Activated T-cell treated with anti-CD3 and anti-CD28 coated beads, Interleukin-2, amount 50 U/mL, for 24 hours (primary cell): ENCODE data around the gene MYO10.

ENCODE experiments used
- DNase-seq: peaks from one replicate; pipeline ENCODE4 v3.0.0-alpha.2; 2020
- H3K27ac Mint-ChIP-seq: 2 replicates; pipeline ENCODE4 v1.8.0; 2020; ENCODE audit warnings: mild to moderate bottlenecking, mixed read lengths
- H3K27me3 Mint-ChIP-seq: 2 replicates; pipeline ENCODE4 v1.8.0; 2020; ENCODE audit warnings: mixed read lengths
- H3K36me3 Mint-ChIP-seq: 2 replicates; pipeline ENCODE4 v1.8.0; 2020; ENCODE audit warnings: low read depth, mixed read lengths
- H3K4me1 Mint-ChIP-seq: 2 replicates; pipeline ENCODE4 v1.8.0; 2020; ENCODE audit warnings: low read depth, mixed read lengths
- H3K4me3 Mint-ChIP-seq: 2 replicates; pipeline ENCODE4 v1.8.0; 2020; ENCODE audit warnings: mild to moderate bottlenecking, moderate library complexity, mixed read lengths
- H3K9me3 Mint-ChIP-seq: 2 replicates; pipeline ENCODE4 v1.8.0; 2020; ENCODE audit warnings: mixed read lengths

Gene MYO10

GRCh38 chr5:16957304-16958196 lies 21.5 kb upstream of the MYO10 start:
- Mint-ChIP-seq H3K27ac (no peak overlapping the region), H3K4me1 (no peaks in the 10 kb centered on the region), H3K36me3 (no peaks in the 10 kb centered on the region), H3K27me3 (peaks cover 3% of the 10 kb centered on the region), H3K9me3 (no peaks in the 10 kb centered on the region), H3K4me3 (no peak overlapping the region)
- no peak for DNase-seq

DNA sequence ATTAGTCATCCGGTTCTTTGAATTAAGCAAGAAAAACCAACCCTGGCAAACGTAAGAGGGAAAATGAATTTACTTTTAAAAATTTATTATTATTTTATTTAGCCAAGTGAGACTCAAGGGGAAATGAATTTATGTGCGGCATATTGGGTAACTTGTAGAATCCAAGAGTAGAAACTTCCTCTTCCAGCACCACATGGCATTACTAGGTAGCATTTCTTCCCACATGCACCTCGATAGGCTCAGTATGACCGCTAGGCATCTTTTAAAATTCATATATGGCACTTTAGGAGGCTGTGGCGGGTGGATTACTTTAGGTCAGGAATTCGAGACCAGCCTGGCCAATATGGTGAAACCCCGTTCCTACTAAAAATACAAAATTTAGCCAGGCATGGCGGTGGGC lies 17.6 kb upstream of the MYO10 start:
- H3K9me3 Mint-ChIP-seq: no peaks in the 10 kb centered on the region
- no peaks in the 10 kb centered on the region for H3K36me3 Mint-ChIP-seq
- no peak overlapping the region for H3K4me3 Mint-ChIP-seq
- H3K27ac Mint-ChIP-seq: no peak overlapping the region
- peaks cover 3% of the 10 kb centered on the region for H3K27me3 Mint-ChIP-seq
- DNase-seq: no peak
- no peaks in the 10 kb centered on the region for H3K4me1 Mint-ChIP-seq

GRCh38 chr5:16952968-16953671 lies 17.0 kb upstream of the MYO10 start:
- peaks cover 6% of the 10 kb centered on the region for H3K27me3 Mint-ChIP-seq
- no peaks in the 10 kb centered on the region for H3K4me1 Mint-ChIP-seq
- no peak for DNase-seq
- peaks cover 3% of the 10 kb centered on the region for H3K9me3 Mint-ChIP-seq
- no peak overlapping the region for H3K4me3 Mint-ChIP-seq
- no peaks in the 10 kb centered on the region for H3K36me3 Mint-ChIP-seq
- H3K27ac Mint-ChIP-seq: no peak overlapping the region

DNA sequence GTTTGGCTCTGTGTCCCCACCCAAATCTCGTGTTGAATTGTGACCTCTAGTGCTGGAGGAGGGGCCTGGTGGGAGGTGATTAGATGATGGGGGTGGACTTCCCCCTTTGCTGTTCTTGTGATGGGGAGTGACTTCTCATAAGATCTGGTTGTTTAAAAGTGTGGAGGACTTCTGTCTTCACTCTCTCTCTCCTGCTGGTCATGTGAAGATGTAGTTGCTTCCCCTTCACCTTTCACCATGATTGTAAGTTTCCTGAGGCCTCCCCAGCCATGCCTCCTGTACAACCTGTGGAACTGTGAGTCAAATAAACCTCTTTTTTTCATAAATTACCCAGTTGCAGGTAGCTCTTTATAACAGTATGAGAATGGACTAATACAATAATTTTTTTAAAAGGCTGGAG lies 10.6 kb upstream of the MYO10 start:
- Mint-ChIP-seq H3K4me3 (no peak overlapping the region), H3K9me3 (peaks cover 23% of the 10 kb centered on the region), H3K27me3 (peaks cover 7% of the 10 kb centered on the region), H3K4me1 (no peaks in the 10 kb centered on the region), H3K27ac (no peak overlapping the region), H3K36me3 (peaks cover 2% of the 10 kb centered on the region)
- DNase-seq: no peak

DNA sequence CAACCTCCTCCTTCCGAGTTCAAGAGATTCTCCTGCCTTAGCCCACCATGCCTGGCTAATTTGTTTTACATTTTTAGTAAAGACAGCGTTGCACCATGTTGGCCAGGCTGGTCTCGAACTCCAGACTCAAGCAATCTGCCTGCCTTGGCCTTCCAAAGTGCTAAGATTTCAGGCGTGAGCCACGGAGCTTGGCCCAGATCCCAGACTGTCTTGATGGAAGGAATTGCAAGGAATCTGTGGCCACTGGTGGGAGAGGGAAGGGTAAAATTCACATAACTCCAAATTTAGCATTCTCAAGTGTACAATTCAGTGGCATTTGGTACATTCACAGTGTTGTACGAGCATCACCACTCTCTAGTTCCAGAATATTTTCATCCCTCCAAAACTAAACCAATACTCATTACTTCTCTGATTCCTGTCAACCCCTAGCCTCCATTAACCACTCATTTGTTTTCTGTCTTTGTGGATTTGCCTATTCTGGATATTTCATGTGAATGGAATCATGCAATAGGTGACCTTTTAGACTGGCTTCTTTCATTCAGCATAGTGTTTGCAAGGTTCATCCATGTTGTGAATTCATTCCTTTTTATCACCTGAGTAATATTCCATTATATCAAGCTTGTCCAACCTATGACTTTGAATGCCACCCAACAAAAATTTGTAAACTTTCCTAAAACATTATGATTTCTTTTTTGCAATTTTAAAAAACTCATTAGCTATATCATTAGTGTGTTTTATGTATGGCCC lies 8.9 kb upstream of the MYO10 start:
- no peaks in the 10 kb centered on the region for H3K4me1 Mint-ChIP-seq
- H3K27me3 Mint-ChIP-seq: peaks cover 7% of the 10 kb centered on the region
- peaks cover 2% of the 10 kb centered on the region for H3K36me3 Mint-ChIP-seq
- H3K4me3 Mint-ChIP-seq: no peak overlapping the region
- no peak overlapping the region for H3K27ac Mint-ChIP-seq
- DNase-seq: no peak
- peaks cover 23% of the 10 kb centered on the region for H3K9me3 Mint-ChIP-seq

GRCh38 chr5:16943846-16944678 lies 8.0 kb upstream of the MYO10 start:
- Mint-ChIP-seq H3K27me3 (peaks cover 10% of the 10 kb centered on the region), H3K36me3 (peaks cover 2% of the 10 kb centered on the region), H3K9me3 (peaks cover 23% of the 10 kb centered on the region)

GRCh38 chr5:16937503-16938161 lies 1.5 kb upstream of the MYO10 start:
- Mint-ChIP-seq H3K4me1 (peaks cover 26% of the 10 kb centered on the region), H3K36me3 (no peaks in the 10 kb centered on the region), H3K27me3 (peaks cover 65% of the 10 kb centered on the region), H3K4me3 (no peak overlapping the region), H3K9me3 (no peaks in the 10 kb centered on the region), H3K27ac (no peak overlapping the region)
- no peak for DNase-seq

More at GRCh38 chr5:16943846-16944678, 8.0 kb upstream of the MYO10 start:
- Mint-ChIP-seq H3K4me1 (no peaks in the 10 kb centered on the region), H3K27ac (no peak overlapping the region), H3K4me3 (no peak overlapping the region)
- DNase-seq: no peak

GRCh38 chr5:16936989-16937438 lies 926 bp upstream of the MYO10 start:
- H3K27ac Mint-ChIP-seq: no peak overlapping the region
- no peak for DNase-seq
- H3K36me3 Mint-ChIP-seq: no peaks in the 10 kb centered on the region
- H3K9me3 Mint-ChIP-seq: no peaks in the 10 kb centered on the region
- H3K4me1 Mint-ChIP-seq: peaks cover 26% of the 10 kb centered on the region
- no peak overlapping the region for H3K4me3 Mint-ChIP-seq
- H3K27me3 Mint-ChIP-seq: peaks cover 68% of the 10 kb centered on the region

DNA sequence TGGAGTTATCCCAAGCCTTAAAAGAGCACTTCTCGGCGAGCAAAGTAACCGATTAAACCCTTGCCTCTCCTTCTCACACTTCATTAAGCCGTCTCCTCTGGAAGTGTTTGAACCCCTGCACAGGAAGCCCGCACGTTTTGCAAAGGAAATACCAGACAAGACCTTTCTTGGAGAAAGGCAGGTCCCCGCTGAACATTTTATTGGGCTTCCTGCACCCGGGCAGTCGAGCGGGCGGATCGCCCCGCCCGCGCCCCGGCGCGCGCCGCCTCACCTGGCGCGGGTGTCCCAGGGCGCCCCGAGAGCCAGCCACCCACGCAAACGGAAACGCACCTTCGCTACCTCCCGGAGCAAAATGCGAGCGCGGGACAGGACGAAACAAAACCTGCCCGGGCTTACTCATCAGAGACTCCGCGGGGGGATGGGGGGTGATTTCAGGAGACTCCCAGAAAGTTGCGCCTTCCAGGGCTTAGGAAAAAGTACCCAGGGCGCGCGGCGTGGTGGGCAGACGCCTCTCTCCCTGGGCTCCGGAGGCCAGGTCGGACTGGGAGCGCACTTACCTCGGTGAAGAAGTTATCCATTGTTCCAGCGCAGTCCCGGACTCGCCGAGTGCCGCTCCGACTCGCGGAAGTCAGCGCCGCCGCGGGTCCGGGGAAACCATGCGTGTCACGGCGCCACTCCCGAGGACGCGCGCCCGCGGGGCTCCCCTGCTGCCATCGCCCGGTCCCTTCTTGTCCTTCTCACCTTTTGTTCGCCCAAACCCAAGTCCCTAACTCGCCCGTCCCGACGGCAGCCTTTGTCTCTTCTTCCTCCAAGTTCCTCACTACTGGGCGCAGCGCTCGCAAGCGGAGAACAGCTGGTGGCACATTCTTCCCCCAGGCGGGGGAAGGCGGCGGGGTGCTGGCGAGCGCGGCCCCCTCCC lies 598 bp downstream of the MYO10 start:
- peak; percentile 52 for DNase-seq

DNA sequence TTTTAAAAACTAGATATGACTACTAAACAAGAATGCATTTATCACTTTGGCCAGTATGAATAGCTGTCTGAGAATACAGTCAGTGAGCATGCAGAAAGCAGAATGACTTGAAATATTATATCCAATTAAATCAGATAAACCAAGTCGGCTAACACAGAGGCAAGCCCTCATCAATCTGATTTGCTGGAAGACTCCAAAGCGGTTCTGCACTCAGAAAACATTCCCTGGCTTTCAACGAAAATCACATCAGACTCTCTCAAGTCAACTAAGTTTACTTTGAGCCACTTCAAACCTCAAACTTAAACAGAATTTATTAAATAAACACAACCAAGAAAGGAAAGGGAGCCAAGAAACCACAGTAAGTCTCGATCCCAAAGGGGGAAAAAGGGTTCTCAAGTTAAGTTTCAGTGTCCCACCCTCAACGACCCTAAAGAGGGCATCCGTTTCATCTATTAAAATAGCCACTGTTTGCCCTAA lies 1.4 kb downstream of the MYO10 start:
- H3K27me3 Mint-ChIP-seq: peaks cover 85% of the 10 kb centered on the region

More for the DNA sequence above, 598 bp downstream of the MYO10 start:
- peak overlapping the region; percentile 72 for H3K4me3 Mint-ChIP-seq
- no peaks in the 10 kb centered on the region for H3K36me3 Mint-ChIP-seq
- H3K27ac Mint-ChIP-seq: no peak overlapping the region
- H3K27me3 Mint-ChIP-seq: peaks cover 80% of the 10 kb centered on the region
- no peaks in the 10 kb centered on the region for H3K9me3 Mint-ChIP-seq
- peaks cover 26% of the 10 kb centered on the region for H3K4me1 Mint-ChIP-seq

DNA sequence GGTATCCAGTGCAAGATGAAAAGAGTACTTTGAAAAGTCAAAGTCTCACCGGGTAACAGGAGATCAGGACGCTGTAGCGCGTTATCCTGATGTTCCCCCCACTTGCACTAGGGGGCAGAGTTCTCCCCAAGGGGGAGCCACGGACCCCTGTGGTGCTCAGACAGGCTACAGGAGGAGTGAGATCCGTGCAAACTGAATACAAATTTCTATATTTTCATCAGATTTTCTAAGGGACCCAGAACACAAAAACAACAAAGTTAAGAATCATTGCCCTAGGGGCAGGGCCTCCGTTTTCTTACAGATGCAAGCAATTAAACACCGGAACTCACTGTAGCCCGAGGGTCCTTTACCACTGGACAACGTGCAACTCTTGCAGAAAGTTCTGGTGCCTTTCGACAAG lies 2.0 kb downstream of the MYO10 start:
- Mint-ChIP-seq H3K9me3 (no peaks in the 10 kb centered on the region), H3K27me3 (peaks cover 88% of the 10 kb centered on the region), H3K36me3 (no peaks in the 10 kb centered on the region), H3K27ac (no peak overlapping the region), H3K4me3 (no peak overlapping the region), H3K4me1 (peaks cover 26% of the 10 kb centered on the region)
- peak; percentile 40 for DNase-seq

More for the DNA sequence above, 1.4 kb downstream of the MYO10 start:
- peaks cover 26% of the 10 kb centered on the region for H3K4me1 Mint-ChIP-seq
- H3K4me3 Mint-ChIP-seq: peak overlapping the region; percentile 50
- H3K36me3 Mint-ChIP-seq: no peaks in the 10 kb centered on the region
- no peak overlapping the region for H3K27ac Mint-ChIP-seq
- no peak for DNase-seq
- H3K9me3 Mint-ChIP-seq: no peaks in the 10 kb centered on the region

DNA sequence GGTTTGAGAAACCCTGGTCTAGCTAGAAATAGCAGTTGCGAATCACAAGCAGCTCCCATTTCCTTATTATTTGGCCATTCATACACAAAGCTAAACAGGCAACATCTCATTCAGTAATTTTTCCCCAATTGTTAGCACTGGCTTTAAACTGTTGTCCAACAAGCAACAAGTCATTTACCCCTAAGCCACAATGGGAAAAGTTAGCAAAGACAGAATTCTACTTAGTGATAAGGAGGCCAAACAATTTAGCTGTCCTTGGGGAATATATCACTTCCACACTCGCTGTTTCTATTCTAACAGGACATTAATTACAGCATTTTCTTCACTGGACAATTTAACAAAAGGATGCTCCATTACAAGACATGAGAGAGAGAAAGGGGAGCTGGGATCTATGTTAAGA lies 2.8 kb downstream of the MYO10 start:
- DNase-seq: no peak
- Mint-ChIP-seq H3K4me3 (no peak overlapping the region), H3K27ac (no peak overlapping the region), H3K4me1 (peaks cover 26% of the 10 kb centered on the region), H3K9me3 (no peaks in the 10 kb centered on the region), H3K36me3 (no peaks in the 10 kb centered on the region), H3K27me3 (peaks cover 83% of the 10 kb centered on the region)
